ENCODE results near the gene UGT1A6.

- no peak for TF ChIP-seq MAZ (IDR thresholded peaks at IDR 0.05; ENCODE audit: borderline replicate concordance, low read depth, low read length)
- no peak for TF ChIP-seq MAFK (IDR thresholded peaks at IDR 0.05; ENCODE audit: low read depth, low read length)
- TF ChIP-seq CTCF (conservative IDR thresholded peaks at IDR 0.05; ENCODE audit: low read depth, low read length), result no peak
Measured at GRCh38 chr2:233773854-233774253, 81.2 kb downstream of the UGT1A6 start.

Data from IMR-90 (cell line).